Fibroblast of peridontal ligament (primary cell): ENCODE measurements around the gene CDCA7.
"Not testable (repeated sequence)": the region's sequence is repeated elsewhere in the genome, so short reads cannot be mapped to it uniquely, and the experiment has no call there.

ENCODE experiments used
- DNase-seq: peaks from one replicate; pipeline ENCODE4 v3.0.0-alpha.2; 2010; ENCODE audit errors: extremely low read depth

CDCA7 gene

GRCh38 chr2:173358616-173359015 is 3.9 kb downstream of the CDCA7 start:
- no peak for DNase-seq

DNA sequence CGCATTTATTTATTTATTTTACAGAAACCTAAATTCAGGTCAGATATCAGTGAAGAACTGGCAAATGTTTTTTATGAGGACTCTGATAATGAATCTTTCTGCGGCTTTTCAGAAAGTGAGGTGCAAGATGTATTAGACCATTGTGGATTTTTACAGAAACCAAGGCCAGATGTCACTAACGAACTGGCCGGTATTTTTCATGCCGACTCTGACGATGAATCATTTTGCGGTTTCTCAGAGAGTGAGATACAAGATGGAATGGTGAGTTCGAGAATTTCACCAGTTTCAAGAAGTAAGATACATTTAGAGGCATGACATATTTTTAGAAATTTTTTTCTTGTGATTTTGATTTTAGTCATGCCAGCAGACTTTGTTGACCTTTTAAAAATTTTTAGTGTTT is 4.6 kb downstream of the CDCA7 start:
- peak; percentile 82 for DNase-seq

GRCh38 chr2:173370198-173370597 is 15.5 kb downstream of the CDCA7 start:
- DNase-seq, result peak; percentile 41

DNA sequence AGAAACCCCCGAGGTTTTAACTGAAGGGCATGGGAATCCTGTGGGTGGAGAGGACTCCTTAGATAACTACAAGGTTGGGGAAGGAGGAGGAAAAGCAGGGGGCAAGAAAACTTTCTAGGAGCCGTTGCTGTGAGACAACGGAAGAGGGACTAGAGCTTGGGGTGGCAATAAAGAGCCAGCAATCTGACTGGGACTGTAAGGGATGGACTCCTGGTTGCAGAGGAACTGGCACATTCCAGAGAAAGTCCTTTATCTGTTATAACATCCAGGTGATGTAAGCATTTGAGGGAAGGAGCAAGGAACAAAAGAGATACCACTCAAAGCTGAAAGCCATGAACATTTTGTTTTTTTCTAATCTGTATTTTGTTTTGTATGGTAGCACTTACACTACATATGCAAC is 16.4 kb downstream of the CDCA7 start:
- no peak for DNase-seq

DNA sequence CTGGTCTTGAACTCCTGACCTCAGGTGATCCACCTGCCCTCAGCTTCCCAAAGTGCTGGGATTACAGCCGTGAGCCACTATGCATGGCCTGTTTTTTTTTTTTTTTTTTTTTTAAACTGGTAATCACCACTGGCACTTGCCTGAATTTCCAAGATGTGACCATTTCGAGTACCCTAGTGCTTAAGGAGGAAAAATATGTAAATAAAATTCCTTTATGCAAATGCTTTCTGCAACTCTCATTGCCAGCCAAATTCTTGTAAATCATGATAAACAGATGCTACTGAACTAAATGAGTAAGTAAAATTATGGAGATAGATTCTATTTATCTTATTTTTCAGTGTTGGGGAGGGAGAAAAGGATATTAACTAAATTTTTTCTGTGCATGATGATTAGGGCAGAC is 18.6 kb downstream of the CDCA7 start:
- peak; percentile 76 for DNase-seq

GRCh38 chr2:173374634-173375033 is 20.0 kb downstream of the CDCA7 start:
- DNase-seq, result no peak

DNA sequence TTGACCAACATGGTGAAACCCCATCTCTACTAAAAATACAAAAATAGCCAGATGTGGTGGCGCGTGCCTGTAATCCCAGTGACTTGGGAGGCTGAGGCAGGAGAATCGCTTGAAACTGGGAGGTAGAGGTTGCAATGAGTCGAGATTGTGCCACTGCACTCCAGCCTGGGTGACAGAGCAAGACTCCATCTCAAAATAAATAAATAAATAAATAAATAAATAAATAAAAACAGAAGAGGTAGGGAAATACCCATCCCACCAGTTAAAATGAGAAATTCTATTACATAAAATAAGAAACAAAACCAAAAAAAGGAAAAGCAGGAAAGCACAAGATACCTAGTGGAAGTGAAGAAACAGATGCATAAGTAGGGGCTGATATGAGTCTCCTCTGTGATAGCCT is 30.9 kb downstream of the CDCA7 start:
- DNase-seq, result not testable (repeated sequence)

- no peak for DNase-seq
These were observed 31.5 kb downstream of the CDCA7 start for GRCh38 chr2:173386021-173386737.

- DNase-seq, result no peak
These were observed 32.0 kb downstream of the CDCA7 start for GRCh38 chr2:173386738-173387065.

- no peak for DNase-seq
These were observed 32.4 kb downstream of the CDCA7 start for GRCh38 chr2:173387079-173387478.

- DNase-seq, result no peak
These were observed 33.0 kb downstream of the CDCA7 start for GRCh38 chr2:173387660-173388059.

DNA sequence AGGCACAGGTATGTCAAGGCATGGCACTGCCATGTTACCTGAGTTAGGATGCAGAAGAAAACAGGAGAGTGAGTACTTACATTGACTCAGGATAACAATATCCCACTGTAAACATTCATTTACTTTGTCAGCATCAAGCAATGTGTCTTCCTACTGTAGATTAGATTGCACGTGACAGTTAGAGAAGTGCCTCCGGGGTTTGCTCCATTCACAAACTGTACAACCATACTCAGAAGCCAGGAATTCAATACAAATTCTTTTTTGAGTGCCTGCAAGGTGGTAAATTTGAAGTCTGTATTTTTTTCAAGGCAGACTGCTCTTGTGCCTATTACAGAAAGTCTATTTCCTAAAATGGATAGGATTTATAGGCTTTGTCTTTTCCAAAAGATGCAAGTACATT is 34.1 kb downstream of the CDCA7 start:
- no peak for DNase-seq

GRCh38 chr2:173390036-173390435 is 35.4 kb downstream of the CDCA7 start:
- no peak for DNase-seq

DNA sequence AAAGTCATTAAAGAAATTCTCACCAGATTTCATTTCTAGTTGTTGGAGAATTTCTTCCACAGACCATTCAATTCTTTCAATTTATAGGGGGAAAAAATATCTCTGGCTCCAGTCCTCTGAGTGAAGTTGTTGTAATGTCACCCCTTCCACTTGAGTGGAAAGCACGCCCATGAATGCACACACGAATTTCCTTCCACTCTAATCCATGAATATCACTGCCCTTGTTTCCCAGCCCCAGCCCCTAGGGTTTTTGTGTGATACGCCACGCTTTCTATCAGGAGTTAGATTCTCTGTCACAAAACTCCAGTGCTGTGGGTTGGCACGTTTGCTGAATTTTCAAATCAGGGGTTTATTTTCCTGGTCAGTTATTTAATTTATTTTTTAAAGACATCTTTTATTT is 38.1 kb downstream of the CDCA7 start:
- DNase-seq, result no peak

GRCh38 chr2:173393186-173393585 is 38.5 kb downstream of the CDCA7 start:
- no peak for DNase-seq

GRCh38 chr2:173393636-173394035 is 39.0 kb downstream of the CDCA7 start:
- no peak for DNase-seq

DNA sequence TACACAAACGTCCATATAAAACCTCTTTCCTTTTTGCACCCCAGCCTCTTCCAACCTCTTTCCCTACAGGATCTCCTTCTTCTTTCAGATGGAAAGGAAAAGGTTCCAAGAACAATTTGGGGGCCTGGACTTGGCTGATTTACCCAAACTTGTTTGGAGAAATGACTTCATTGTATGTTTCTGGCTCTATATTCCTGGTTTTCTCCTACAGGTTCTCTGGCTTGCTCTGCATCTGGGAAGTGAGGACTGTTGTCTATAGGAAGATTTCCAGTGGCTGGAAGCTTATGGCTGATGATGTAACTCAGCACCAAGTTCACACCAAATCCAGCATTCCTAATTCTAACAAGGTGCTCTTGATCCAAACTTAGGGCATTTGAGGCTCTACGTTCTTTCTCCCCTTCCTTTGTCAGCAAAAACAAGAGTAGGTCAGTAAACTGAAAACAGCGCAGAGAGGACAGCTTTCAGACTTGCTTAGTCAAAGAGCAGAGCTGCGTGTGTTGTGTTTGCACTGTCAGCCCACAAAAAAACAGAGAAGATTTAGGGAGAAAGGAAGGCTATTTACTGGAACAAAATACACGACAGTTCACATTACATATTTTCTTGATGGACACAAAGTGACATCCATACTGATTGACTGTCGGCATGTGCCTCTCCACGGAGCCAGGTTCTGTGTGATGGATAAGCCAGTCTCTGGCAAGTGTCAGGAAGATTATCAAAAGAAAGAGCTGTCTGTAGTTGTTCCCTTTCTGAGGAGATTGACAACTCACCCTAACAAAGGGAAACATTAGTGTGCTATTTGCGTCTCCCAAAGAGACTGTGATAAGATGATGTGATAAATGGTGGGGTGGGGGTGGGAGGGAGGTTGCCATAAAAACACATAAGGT is 39.7 kb downstream of the CDCA7 start:
- no peak for DNase-seq

- DNase-seq, result no peak
These were observed 41.1 kb downstream of the CDCA7 start for GRCh38 chr2:173395567-173396351.

GRCh38 chr2:173397539-173397938 is 42.9 kb downstream of the CDCA7 start:
- no peak for DNase-seq

DNA sequence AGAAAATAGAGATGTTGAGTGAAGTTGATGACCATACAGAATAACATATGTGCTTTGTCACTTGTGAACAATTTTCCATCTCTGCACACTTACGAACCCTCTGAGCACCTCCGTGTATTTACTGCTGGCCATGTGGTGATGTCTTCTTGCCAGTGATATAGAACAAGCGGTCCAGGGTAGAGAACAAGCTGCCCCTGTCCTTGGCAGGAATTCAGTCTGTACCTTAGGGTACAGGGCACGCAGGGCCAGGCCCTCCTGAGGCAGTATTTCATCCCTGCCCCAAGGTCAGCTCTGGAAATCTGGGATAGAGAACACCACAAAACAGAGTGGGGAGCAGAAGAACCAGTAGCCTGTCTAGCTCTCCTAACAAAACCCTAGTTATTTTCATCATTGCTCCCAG is 44.6 kb downstream of the CDCA7 start:
- no peak for DNase-seq

GRCh38 chr2:173400760-173401159 is 46.1 kb downstream of the CDCA7 start:
- no peak for DNase-seq

DNA sequence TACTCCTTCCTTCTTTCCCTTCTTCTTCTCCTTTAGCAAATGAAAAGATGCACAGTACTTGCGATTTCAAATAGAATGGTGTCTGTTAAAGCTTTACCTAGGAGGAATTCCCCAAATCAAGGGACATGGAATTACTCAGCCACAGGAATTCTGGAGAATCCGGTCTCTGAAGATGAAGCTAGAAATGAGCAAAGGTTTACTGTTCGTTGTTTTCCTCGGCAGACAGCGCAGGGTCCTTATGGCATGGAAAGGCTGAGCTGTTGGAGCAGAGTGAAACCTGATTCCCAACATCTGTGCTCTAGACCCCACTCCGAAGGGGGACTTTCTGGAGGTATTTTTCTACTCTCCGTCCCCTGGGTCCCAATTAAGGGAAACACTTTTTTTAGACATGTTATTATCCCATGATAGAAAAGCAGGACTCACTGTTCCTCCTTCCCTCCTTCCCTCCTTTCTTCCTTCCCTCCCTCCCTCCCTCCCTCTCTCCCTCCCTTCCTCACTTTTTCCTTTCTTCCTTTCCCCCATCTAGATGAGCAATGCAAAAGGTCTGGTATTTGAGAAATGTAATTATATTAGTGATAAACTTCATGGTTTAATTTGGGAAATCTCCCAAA is 47.1 kb downstream of the CDCA7 start:
- no peak for DNase-seq
